Measurements from ENCODE around the gene SERPINA5. TPM values are rescaled to one million over a fixed set of nuclear protein-coding genes. Genes with fewer than 3 reads are reported as not detected.

The SERPINA5 gene
- total RNA-seq, 4 donors from 2014 or later = 0.38 to 4.1 (median 1.9) TPM

DNA sequence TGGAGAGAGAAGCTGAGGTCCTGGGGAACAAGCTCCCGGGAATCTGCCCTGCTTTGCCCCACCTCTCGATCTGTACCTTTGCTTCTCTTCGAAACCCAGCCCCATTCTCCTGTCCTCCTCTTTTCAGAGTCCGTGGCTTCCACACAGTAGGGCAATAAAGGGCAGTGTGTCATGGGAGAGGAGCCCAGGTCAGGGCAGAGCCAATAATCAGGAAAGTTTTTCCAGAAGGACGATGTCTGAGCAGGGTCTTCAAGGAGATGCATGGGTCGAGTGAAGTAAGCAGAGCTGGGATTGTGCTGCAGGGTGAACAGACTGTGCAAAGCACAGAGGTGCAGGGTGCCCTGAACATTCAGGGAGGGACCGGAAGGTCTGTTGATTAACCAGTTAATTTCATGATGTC is 42.0 kb upstream of the SERPINA5 start:
- no peak overlapping the region for H3K4me3 ChIP-seq (ENCODE audit: low read depth, poor library complexity, severe bottlenecking)
- TF ChIP-seq POLR2A (IDR thresholded peaks at IDR 0.05) = no peak
- TF ChIP-seq CTCF (IDR thresholded peaks at IDR 0.05) = no peak
- intact Hi-C loops (cut with DNase I; ENCODE audit: low total_unique reads) = no loop called here
- 80 to 81% methylated on average over 7 of the region's 7 CpGs for WGBS, 2 donors
- peak; percentile 9 to 58 for DNase-seq (ENCODE audit: low spot score in 2 of 2)

GRCh38 chr14:94540031-94540794 is 41.0 kb upstream of the SERPINA5 start:
- no peak overlapping the region for H3K4me3 ChIP-seq (ENCODE audit: low read depth, poor library complexity, severe bottlenecking)
- WGBS, 2 donors = 40 to 60% methylated on average over 13 of the region's 13 CpGs
- intact Hi-C loops (cut with DNase I; ENCODE audit: low total_unique reads) = loop anchor here (10.0 kb wide), 1 partner anchor 95 kb away; no protein-coding TSS in a partner anchor
- TF ChIP-seq POLR2A (IDR thresholded peaks at IDR 0.05) (no peak), CTCF (IDR thresholded peaks at IDR 0.05) (no peak)
- peak; percentile 12 to 77 for DNase-seq (ENCODE audit: low spot score in 2 of 2)

DNA sequence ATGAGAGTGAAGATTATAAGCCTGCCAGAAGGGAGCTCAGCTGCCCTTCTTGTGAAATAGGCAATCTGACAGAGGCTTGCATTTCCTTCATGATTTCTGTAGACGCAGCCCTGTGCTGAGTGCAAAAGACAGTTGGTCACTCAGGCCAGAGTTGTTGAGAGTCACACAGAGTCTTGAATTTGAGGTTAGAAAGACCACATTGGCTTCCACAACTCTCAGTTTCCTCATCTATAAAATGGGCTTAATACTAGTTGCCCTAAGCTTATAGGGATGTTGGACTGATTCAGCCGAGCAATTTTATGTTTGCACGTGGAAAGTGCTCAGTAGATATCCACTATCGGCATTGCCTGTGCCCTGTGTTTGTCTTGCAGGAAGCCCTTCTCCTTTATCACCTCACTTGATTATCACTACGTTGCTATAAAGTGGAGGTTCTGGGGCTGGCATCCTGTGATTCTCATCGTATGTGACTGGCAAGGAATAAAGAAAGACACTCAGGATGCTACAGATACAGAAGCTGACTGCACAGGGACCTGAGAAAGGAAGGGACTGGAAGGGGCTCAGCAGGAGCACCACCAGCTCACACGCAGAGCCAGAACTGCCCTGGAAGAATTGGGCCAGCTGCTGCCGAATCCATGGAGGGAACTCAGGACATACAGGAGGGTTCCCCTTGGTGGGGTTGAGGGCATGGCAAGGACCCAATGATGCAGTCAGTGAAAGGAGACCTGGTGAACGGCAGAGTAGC is 39.8 kb upstream of the SERPINA5 start:
- WGBS, 2 donors = 76% methylated on average over 9 of the region's 9 CpGs
- peak in 1 of 2 donors; percentile 43 for DNase-seq (ENCODE audit: low spot score in 2 of 2)
- H3K4me3 ChIP-seq (ENCODE audit: low read depth, poor library complexity, severe bottlenecking) = no peak overlapping the region
- TF ChIP-seq POLR2A (IDR thresholded peaks at IDR 0.05) (no peak), CTCF (IDR thresholded peaks at IDR 0.05) (no peak)
- intact Hi-C loops (cut with DNase I; ENCODE audit: low total_unique reads) = loop anchor here (10.0 kb wide), 1 partner anchor 97 kb away; no protein-coding TSS in a partner anchor

GRCh38 chr14:94542111-94542810 is 39.0 kb upstream of the SERPINA5 start:
- TF ChIP-seq POLR2A (IDR thresholded peaks at IDR 0.05) (no peak), CTCF (IDR thresholded peaks at IDR 0.05) (no peak)
- DNase-seq (ENCODE audit: low spot score in 2 of 2) = peak in 1 of 2 donors; percentile 81
- no peak overlapping the region for H3K4me3 ChIP-seq (ENCODE audit: low read depth, poor library complexity, severe bottlenecking)
- 57 to 58% methylated on average over 12 of the region's 12 CpGs for WGBS, 2 donors
- intact Hi-C loops (cut with DNase I; ENCODE audit: low total_unique reads) = loop anchor here (10.0 kb wide), 1 partner anchor 97 kb away; no protein-coding TSS in a partner anchor

GRCh38 chr14:94542811-94543440 is 38.3 kb upstream of the SERPINA5 start:
- H3K4me3 ChIP-seq (ENCODE audit: low read depth, poor library complexity, severe bottlenecking) = no peak overlapping the region
- intact Hi-C loops (cut with DNase I; ENCODE audit: low total_unique reads) = loop anchor here (10.0 kb wide), 1 partner anchor 98 kb away; no protein-coding TSS in a partner anchor
- TF ChIP-seq CTCF (IDR thresholded peaks at IDR 0.05) (no peak), POLR2A (IDR thresholded peaks at IDR 0.05) (no peak)
- peak in 1 of 2 donors; percentile 72 for DNase-seq (ENCODE audit: low spot score in 2 of 2)
- WGBS, 2 donors = 46 to 48% methylated on average over 4 to 8 of the region's 9 CpGs

Data from lower leg skin (tissue), 4 donors.